Measurements from ENCODE around the gene CFAP251. TPM values are rescaled to one million over a fixed set of nuclear protein-coding genes. Genes with fewer than 3 reads are reported as not detected.

CFAP251 gene
- total RNA-seq, 1 donor from 2014 or later, result 0.91 TPM

- Histone ChIP-seq H3K4me1 (peaks cover 24% of the 10 kb centered on the region), H3K27ac (replicated peaks) (no peak overlapping the region), H3K27me3 (ENCODE audit: low read depth) (no peaks in the 10 kb centered on the region), H3K9me3 (replicated peaks) (no peaks in the 10 kb centered on the region), H3K4me3 (no peak overlapping the region), H3K36me3 (no peaks in the 10 kb centered on the region)
- no peak for DNase-seq
- no peak for TF ChIP-seq CTCF (IDR thresholded peaks at IDR 0.05; ENCODE audit: borderline replicate concordance)
- intact Hi-C loops (cut with micrococcal nuclease), result no loop called here
Measured at GRCh38 chr12:122006186-122006926, 88.0 kb downstream of the CFAP251 start.

- TF ChIP-seq CTCF (IDR thresholded peaks at IDR 0.05; ENCODE audit: borderline replicate concordance), result no peak
Measured at GRCh38 chr12:122009741-122010140, 91.3 kb downstream of the CFAP251 start.

GRCh38 chr12:122012184-122012583, 93.8 kb downstream of the CFAP251 start:
- Histone ChIP-seq H3K4me1 (no peaks in the 10 kb centered on the region), H3K4me3 (no peak overlapping the region), H3K27ac (replicated peaks) (no peak overlapping the region), H3K27me3 (ENCODE audit: low read depth) (no peaks in the 10 kb centered on the region), H3K9me3 (replicated peaks) (no peaks in the 10 kb centered on the region), H3K36me3 (no peaks in the 10 kb centered on the region)
- intact Hi-C loops (cut with micrococcal nuclease), result no loop called here
- TF ChIP-seq CTCF (IDR thresholded peaks at IDR 0.05; ENCODE audit: borderline replicate concordance), result no peak
- no peak for DNase-seq

More at GRCh38 chr12:122009741-122010140, 91.3 kb downstream of the CFAP251 start:
- Histone ChIP-seq H3K27ac (replicated peaks) (no peak overlapping the region), H3K36me3 (no peaks in the 10 kb centered on the region), H3K27me3 (ENCODE audit: low read depth) (no peaks in the 10 kb centered on the region), H3K9me3 (replicated peaks) (no peaks in the 10 kb centered on the region), H3K4me3 (no peak overlapping the region), H3K4me1 (peaks cover 12% of the 10 kb centered on the region)
- DNase-seq, result no peak
- intact Hi-C loops (cut with micrococcal nuclease), result no loop called here

- no peak for DNase-seq
- Histone ChIP-seq H3K27me3 (ENCODE audit: low read depth) (no peaks in the 10 kb centered on the region), H3K27ac (replicated peaks) (no peak overlapping the region), H3K36me3 (no peaks in the 10 kb centered on the region), H3K9me3 (replicated peaks) (peaks cover 4% of the 10 kb centered on the region), H3K4me3 (no peak overlapping the region), H3K4me1 (no peaks in the 10 kb centered on the region)
- intact Hi-C loops (cut with micrococcal nuclease), result no loop called here
- TF ChIP-seq CTCF (IDR thresholded peaks at IDR 0.05; ENCODE audit: borderline replicate concordance), result no peak
Measured at GRCh38 chr12:122013136-122013535, 94.7 kb downstream of the CFAP251 start.

- Histone ChIP-seq H3K27ac (replicated peaks) (no peak overlapping the region), H3K9me3 (replicated peaks) (peaks cover 12% of the 10 kb centered on the region), H3K4me1 (no peaks in the 10 kb centered on the region), H3K27me3 (ENCODE audit: low read depth) (no peaks in the 10 kb centered on the region), H3K4me3 (no peak overlapping the region), H3K36me3 (no peaks in the 10 kb centered on the region)
- DNase-seq, result no peak
- intact Hi-C loops (cut with micrococcal nuclease), result no loop called here
- TF ChIP-seq CTCF (IDR thresholded peaks at IDR 0.05; ENCODE audit: borderline replicate concordance), result no peak
Measured at GRCh38 chr12:122013791-122014590, 95.6 kb downstream of the CFAP251 start.

Measured in left ventricle myocardium inferior (tissue), 1 donor.